GM18519 (cell line): ENCODE data around the gene TPRG1.

ENCODE experiments used
- ATAC-seq: cut with Tn5 transposase; IDR thresholded peaks from one replicate; pipeline ENCODE4 v1.9.1; 2021; ENCODE audit warnings: mild to moderate bottlenecking, moderate library complexity; ENCODE audit not compliant: unreplicated experiment, low FRiP score

Gene TPRG1

DNA sequence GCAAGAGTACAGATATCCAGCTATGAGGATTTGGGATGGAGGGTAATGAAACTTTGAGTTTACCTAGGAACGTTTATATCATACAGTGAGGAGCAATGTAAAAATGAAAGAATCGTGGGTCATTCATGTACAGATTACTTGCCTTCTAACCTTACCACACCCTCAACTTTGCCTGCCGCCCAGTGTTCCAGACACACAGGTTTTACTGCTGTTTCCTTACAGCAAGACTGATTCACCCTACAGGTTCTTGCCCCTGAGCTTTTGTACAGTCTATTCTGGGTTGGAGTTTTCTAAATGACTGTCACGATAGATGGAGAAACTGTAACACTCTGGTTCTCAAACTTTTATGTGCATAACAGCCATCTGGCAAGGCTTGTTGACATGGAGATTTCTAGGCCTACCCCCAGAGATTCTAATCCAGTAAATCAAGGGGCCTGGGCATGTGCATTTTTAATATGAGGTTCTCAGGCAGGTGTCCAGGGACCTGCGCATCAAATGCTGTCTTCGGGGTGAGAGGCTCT lies 6.6 kb upstream of the TPRG1 start:
- ATAC-seq: no peak

DNA sequence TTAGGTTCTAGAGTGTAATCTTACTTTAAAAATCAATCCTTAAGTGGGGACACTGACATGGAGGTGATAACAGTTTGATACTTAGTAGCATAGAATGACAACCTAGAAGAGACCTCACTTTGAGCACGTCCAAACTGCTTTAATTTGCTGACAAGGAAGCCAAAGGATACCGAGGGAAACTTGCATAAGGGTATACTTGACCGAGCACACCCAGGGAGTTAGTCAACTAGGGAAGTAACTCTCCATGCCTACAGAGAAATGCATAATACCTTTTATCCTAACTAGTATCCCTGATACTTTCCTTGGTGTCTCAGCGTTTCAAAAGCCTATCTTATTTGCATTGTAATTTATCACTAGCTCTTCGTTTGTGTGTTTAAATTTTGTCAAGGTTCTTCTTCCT lies 5.5 kb upstream of the TPRG1 start:
- no peak for ATAC-seq

DNA sequence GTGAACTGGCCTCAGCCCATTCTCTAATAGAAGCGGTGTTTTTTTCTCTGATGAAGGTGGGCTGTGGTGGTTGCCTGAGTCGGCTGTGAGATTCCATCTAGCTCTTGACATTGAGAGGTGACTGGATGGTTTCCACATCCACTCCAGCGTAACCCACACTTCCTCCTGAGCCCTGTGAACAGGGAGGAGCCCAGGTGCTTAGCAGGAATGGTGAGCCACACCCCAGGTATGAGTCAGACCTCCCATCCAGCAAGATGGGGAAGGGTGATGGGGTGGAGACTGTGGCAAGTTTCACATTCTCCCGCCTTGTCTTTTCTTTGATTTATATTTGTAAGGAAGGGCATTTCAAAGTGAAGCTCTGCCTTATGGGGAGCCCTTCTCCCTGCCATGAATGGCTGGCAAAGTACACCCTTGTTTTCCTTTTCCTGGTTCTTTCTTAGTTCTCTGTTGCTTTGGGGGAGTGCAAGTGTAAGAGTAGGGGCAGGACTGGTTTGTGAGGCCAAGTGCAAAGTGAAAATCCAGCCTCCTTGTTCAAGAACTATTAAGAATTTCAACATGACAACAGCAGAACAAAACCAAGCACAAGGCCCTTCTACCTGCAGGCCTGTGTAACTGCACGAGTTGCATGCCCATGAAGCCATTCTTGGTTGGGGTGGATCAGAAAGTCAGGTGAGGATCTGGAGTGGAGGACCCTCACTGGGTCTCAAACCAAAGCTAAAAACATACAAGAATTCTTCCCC lies 4.6 kb upstream of the TPRG1 start:
- no peak for ATAC-seq

DNA sequence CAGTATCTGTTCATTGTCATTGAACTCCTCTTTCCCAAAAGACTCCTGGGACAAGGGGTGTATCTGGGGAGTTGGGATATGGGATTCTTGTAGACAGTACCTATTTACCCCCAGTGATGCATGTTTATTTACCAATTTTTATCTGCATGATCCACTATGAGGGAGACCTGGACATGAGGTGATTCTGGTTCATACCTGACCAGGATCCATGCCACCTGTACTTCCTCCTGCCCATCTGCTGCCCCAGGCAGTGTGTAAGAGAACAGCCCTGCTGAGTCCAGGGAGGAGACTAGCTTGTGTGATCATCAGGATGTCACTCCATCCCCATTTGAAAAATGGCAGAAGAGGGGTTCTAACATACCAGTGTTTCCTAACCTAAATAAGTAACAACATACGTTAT lies 3.1 kb upstream of the TPRG1 start:
- no peak for ATAC-seq

DNA sequence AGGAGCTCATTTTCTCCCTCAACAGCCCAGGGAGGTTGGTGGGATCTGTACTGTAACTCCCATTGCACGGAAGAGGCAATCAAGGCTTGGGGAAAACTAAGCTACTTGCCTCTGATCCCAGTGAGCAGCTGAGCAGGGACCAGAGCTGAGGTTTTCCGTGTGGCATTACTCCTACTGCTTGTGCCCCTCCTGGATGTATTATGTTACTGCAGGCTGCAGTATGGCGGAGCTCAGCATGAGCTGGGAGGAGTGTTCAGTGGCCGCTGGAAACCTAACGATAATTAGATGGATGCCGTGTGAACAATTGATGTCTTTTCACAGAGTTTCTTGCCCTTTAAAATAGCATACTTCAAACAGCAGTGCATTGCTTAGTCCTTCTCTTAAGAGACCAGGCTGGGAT lies 2.0 kb upstream of the TPRG1 start:
- ATAC-seq: no peak

DNA sequence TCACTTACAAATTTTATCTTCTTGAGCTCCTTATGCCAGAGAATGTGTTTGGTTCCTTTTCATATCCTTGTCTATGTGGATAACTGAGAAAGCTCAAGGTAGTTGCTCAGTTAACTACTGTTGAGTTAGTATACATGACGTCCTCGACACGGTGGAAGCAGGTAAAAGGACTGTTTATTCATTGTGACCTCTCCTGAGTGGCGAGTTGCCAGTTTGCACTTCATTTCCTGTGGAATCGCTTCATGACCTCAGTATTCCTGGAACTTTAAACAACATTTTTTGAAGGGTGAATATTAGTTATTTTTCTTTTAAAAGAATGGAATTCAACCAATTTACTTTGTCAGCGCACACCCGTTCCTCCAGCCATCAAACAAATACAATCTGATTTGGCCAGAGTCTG lies 1.2 kb upstream of the TPRG1 start:
- no peak for ATAC-seq

DNA sequence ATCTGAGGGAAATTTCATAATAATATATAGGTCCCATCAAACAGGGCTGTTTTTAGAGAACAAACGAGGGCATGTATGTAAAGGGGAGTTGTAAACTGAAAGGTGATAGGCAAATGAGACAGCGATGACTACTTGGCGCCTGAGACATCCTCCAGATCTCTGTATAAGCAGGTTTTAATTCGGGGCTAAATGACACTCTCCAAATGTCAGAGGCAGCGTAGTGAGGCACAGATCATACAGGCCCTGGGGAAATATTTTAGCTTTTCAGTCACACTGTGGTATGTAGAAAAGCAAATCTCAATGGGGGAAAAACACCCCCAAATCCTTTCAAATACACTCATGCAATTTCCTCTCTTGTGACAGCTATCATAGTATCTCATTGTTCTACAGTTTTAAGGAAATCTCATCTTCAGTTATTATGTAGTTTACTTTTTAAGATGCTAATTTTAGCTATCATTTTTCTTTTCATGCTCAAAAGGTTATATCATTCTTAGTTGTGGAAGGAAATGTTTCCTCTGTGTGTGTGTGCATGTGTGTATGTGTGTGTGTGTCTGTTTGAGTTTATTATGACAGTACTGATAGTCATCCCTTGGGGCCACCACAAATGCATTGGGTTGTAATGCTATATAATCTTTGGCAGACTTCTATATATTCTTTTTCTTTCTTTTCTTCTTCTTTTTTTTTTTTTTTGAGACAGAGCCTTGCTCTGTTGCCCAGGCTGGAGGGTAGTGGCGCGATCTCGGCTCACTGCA lies 1.1 kb downstream of the TPRG1 start:
- no peak for ATAC-seq

DNA sequence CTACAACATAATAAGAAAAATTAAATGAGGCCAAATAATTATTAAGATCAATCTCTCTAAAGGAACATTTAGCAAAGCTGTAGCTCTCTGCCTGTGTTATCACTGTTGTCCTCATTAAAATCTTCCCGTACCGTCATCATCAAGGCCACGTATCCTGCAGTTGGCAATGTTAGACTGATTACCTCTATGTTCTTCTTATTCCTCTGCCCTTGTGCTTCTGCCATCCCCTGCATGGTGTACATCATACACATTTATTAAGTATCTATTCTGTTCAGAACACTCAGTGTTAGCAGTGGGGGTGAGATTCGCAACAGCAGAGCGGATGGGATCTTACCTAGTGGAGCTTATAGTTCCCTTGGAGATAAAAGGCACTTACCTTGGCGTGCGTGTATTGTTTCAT lies 12.8 kb downstream of the TPRG1 start:
- ATAC-seq: no peak

DNA sequence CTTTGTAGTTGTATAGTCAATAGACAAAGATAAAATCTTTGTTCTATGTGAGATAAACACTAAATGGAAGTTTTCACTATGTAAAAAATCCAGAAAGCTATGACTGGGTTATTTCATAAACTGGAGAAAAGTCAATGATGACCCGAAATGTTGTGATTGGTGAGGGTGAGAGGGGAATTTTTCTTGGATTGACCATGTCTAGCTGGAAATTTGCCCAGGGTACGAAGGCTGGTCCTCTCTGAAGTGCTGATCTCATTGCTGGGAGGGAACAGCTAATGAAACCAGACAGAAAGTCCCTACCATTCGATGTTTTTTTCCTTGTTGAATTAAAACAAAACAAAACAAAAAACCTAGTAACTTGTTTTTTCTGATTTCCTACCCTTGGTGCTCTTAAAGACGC lies 14.3 kb downstream of the TPRG1 start:
- ATAC-seq: no peak

DNA sequence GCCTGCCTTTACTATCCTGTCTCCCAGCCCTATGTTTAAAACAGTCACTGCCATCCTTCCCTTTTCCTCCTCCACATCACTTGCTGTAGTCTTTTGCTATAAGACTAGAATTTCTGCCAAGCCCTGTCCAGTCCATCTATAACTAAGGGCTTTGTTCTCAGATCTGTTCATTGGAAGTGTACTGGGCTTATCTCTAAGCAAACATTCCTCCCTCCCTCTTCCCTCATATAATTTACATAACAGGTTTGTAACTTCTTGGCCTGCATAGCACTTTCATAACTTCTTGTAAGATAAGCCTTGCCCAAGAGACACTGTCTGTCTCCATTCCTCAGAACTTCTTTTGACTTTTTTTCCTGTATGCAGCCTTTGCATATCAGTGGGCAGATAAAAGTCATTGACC lies 16.7 kb downstream of the TPRG1 start:
- ATAC-seq: no peak

DNA sequence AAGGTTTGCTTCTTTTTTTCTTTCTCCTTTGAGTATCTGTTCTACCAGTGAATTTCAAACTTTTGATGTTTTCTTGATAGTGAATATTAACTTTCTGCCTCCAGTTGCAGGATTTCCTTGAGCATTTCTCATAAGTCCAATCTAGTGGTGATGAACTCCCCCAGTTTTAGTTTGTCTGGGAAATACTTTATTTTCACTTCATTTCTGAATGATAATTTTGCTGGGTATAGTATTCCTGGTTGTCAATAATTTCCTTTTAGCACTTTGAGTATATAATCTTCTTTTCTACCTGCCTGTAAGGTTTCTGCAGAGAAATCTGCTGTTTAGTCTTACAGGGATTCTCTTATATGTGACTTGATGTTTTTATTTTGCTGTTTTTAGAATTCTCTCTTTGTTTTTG lies 21.0 kb downstream of the TPRG1 start:
- ATAC-seq: no peak

DNA sequence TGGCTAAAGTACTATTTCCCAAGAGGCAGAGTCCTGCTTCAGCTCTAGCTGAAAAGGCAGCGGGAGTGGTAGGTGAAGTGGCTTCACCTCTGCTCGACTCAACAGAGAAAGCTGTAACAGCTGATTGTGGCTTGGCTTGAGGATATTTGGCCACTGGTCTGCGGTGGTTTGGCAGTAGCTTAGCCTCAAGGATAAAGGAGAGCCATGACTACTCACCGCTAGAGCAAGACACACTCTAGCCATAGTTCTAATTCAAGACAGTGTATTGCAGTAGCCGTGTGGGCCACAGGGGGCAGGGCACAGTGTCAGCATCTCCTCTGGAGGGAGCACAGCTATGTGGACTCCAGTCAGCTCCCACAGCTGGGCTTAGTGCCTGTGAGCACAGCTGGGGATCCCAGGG lies 23.5 kb downstream of the TPRG1 start:
- no peak for ATAC-seq

DNA sequence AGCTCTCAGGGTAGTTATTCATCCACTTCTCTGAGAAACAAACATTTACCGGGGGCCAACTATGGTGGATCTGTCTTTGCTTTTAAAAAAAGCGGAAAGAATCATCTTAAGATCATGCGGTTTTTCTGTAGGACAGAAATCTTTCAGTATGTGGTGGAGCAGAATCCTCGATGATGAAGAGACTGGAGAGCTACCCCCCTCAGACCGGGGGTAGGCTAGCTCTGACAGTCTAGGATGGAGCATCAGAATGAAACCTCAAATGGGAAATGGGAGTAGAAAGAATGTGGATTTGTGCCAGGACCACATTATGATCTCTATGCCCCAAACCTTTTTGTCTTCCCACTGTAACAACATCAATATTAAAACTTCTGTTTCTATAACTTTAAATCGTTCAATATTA lies 30.3 kb downstream of the TPRG1 start:
- ATAC-seq: no peak

DNA sequence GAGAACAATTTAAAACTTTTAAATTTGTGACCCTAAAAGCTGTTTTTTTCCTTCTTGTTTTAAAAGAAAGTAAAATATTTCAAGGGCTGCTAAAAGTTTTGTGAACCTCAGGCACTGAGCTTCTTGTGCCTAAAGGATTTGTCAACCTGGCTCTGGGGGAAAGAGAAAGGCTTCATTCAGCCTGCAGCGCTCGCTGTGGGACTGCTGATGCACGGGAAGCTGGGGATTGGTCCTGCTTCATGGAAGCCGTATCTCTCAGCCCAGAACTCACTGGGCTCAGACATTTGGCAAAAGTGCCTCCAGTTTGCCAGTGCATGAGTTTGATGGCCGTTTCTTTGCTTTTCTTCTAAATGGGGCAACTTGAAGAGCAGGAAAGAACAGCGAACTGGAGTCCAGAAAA lies 30.8 kb downstream of the TPRG1 start:
- no peak for ATAC-seq

DNA sequence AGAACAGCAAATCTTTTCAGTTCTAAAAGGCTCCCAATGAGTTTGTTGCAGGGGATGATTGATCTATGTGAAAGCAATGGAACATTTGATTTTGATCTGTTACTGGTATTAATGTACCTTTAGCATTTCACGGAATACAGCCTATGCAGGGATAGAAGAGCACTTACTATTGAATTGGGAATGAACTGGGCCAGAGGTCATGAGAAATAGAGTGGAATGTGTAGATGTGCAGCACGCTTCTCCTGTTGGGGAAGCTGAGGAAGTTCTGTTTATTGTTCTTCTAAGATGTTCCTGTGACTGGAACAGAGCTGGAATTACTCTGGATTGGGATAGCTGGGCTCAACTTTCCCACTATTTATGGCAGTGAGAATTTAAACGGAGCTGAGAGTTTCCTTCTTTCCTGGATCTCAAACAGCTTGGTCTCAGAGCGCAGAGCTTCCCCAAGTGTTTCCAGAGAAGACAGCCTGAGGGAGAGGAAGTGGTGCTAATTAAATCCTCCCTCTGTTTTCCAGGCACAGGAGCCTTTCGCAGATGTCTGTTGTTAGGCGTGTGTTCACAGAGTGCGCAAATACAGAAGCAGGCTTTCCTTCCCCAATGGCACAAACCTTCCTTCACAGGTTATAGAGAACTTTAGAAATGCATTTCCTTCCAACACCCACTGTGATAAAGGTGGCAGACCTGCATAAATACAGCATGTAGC lies 32.5 kb downstream of the TPRG1 start:
- no peak for ATAC-seq

DNA sequence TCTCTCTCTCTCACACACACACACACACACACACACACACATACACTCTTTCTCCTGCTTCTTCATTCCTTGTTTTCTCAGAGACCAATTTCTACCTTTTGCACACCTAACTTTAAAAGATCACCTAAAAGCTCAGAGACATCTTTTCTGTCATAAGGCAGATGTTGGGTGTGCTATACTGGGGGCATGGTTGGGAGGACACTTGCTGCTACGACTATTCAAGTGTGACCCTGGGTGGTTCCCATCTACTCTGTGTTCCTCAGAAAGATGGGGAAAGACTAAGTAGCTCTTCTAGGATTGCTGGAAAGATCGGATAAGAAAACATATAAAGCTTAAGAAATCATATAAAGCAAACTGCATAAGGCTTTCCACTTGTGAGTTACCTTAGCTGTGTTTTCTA lies 33.2 kb downstream of the TPRG1 start:
- ATAC-seq: no peak

DNA sequence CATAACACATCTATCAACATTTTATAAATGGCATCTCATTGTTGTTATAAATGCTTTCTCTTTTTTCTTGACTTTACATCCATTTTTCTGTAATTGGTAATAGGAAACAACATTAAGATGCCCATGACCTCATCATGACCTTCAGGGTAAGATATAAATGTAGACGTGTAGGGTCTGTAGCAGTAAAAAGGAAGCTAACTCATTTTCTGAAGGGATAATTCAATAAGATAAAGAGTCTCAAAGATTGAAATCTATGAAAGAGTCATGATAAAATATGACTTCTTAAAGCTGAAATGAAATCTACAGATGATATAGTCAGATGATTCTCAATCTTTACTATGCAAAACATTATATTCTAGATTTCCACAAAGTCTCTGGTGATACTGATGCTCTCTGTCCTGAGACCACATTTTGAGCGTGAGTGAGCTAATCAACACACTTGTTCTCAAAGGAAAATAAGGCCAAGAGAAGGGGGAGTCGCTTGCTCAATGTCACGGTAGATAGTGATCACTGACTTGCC lies 38.5 kb downstream of the TPRG1 start:
- no peak for ATAC-seq

DNA sequence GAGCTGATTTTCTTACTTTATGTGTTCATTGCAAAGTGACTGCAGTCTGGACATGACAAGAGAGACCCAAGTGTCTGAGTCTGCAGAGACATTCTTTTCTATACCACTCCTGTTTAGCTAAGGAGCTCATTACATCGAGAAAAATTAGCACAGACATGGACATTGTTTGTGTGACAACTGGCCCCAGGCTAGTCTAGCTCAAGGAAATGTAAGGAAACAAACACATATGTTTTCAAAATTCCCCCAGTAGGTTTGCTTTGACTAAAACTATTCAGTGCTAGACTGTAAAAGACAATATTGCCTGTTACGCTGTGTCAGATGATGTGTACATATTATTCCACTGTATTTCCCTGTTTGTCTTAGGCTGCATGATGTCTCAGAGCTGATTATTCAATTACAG lies 40.9 kb downstream of the TPRG1 start:
- no peak for ATAC-seq

DNA sequence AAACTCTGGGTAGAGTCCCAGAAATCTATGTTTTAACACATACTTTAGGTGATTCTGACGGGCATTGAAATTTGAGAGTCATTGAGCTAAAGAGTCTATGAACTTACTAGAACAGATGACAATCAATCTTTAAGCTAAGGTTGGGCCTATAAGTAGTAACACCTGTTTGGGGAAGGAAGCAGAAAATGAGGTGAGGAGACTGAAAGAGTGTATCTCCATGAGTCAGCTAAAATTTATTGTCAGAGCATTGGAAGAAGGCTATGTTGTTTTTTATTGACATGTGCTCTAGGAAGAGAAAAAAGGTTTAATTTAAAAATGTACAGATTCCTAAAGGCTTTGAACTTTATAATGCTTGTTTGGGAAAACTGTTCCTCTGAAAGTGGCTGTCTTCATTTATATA lies 42.9 kb downstream of the TPRG1 start:
- no peak for ATAC-seq

DNA sequence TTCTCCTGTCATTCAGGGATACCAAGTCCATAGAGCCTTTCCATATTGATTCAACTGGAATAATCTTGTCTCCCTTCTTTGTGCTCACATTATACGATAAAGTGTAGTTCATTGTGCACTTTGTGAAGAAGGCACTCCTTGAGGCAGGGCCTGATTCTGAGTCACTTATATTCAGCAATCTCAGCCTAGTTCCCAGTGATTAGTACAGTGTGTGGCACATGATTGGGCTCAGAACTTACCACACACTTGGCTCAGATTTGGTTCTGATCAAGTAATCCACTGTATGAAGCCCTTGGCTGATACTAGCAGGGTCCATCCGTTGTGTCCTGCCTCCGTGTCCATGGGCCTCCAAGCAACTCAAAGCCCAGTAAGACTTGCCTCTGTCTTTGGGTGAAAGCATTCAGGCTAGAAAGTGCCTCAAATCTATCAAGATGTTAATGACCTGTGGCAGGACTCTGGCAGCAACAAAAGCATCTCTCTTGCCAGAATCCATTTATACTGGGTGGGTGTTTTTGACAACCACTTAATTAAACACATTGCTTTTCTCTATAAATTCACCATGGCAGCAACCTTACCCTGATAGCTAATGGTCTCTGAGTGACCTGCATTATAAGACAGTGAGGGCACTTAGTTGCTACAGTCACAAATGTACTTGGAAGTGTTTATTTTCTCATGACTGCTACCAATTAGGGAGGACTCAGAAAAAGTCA lies 51.3 kb downstream of the TPRG1 start:
- no peak for ATAC-seq

DNA sequence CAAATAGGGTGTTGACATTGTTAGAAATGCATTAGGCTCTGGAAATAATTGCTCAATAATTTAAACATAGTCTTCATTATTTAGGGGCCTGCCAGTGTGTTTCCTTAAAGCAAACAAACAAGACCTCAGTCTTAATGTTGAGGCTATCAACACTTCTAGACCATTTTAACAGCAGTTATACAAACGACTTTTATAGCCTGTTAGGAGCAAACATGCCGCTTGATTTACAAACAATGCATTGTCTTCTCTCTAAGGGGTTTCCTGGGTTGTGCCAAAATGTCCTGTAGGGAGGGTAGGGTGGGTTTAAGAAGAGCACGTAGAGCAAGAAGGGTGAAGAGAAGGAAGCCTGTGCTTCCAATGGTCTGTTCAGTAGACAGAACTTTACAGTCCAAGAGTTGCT lies 53.7 kb downstream of the TPRG1 start:
- no peak for ATAC-seq
